NB4 (cell line): ENCODE data around the gene PRSS1.

Experiments used
- CTCF ChIP-seq: IDR thresholded peaks from one replicate; pipeline ENCODE4 v1.5.1; 2012; ENCODE audit warnings: low read depth, low read length
- MAX ChIP-seq: IDR thresholded peaks from 2 replicates; pipeline ENCODE4 v1.6.1; 2011; ENCODE audit warnings: low read depth, low read length
- MYC ChIP-seq: IDR thresholded peaks from 2 replicates; pipeline ENCODE4 v1.6.1; 2011; ENCODE audit warnings: low read depth, low read length
- POLR2A ChIP-seq: IDR thresholded peaks from 2 replicates; pipeline ENCODE4 v1.6.1; 2011; ENCODE audit warnings: mild to moderate bottlenecking; ENCODE audit not compliant: insufficient read length; ENCODE audit errors: extremely low read depth

GRCh38 chr7:142709921-142710320 is 39.4 kb upstream of the PRSS1 start:
- TF ChIP-seq CTCF (no peak), POLR2A (no peak), MAX (no peak), MYC (no peak)
